IMR-90 (cell line): ENCODE results near the gene ITFG2. TPM values are rescaled to one million over a fixed set of nuclear protein-coding genes. Genes with fewer than 3 reads are reported as not detected.

ENCODE experiments used
- ATAC-seq: fragments of 200-7000 bp; cut with Tn5 transposase; 2 replicates; pipeline ENCODE4 v1.9.1; 2020; ENCODE audit warnings: low read depth, mild to moderate bottlenecking, moderate library complexity
- BruUV-seq: library from RNA; stranded (reverse); fragments of 400-500 nt; replicated peaks from 2 replicates; lab custom pipeline; 2021; lab: Mats Ljungman, UMichigan
- CTCF ChIA-PET: fragments of 300-600 bp; formaldehyde crosslinking; extraction: SDS; loops from one replicate; lab custom pipeline; 2021; ENCODE audit warnings: antibody characterized with exemption; lab: Yijun Ruan, JAX
- POLR2A ChIA-PET: fragments of 300-600 bp; sonication (Branson Sonifier 250); formaldehyde crosslinking; loops from one replicate; lab custom pipeline; 2022; ENCODE audit warnings: antibody characterized with exemption; ENCODE audit not compliant: unreplicated experiment; lab: Charles Lee
- DNase-seq: peaks from one replicate; pipeline ENCODE4 v3.0.0; 2013
- H2AFZ ChIP-seq: replicated peaks from 2 replicates; pipeline ENCODE3; 2013; ENCODE audit warnings: low read length, mild to moderate bottlenecking; ENCODE audit not compliant: poor library complexity
- H2AK5ac ChIP-seq: 2 replicates; pipeline ENCODE4 v1.6.1; 2013; ENCODE audit warnings: low read depth, low read length, inconsistent platforms
- H2AK9ac ChIP-seq: replicated peaks from 2 replicates; pipeline ENCODE3; 2013; ENCODE audit warnings: mild to moderate bottlenecking, low read depth, low read length, moderate library complexity; ENCODE audit not compliant: poor library complexity
- H2BK120ac ChIP-seq: 2 replicates; pipeline ENCODE4 v1.6.1; 2013; ENCODE audit warnings: low read depth, low read length, inconsistent platforms
- H2BK15ac ChIP-seq: 3 replicates; pipeline ENCODE4 v1.6.1; 2013; ENCODE audit warnings: low read depth, low read length, inconsistent platforms
- H2BK20ac ChIP-seq: 2 replicates; pipeline ENCODE4 v1.6.1; 2013; ENCODE audit warnings: low read depth, mild to moderate bottlenecking, inconsistent platforms, low read length, moderate library complexity
- H2BK5ac ChIP-seq: 2 replicates; pipeline ENCODE4 v1.6.1; 2013; ENCODE audit warnings: mild to moderate bottlenecking, low read depth, low read length, inconsistent platforms; ENCODE audit not compliant: poor library complexity, severe bottlenecking
- H3K14ac ChIP-seq: replicated peaks from 2 replicates; pipeline ENCODE4 v1.6.1; 2013; ENCODE audit warnings: low read depth, low read length, inconsistent platforms
- H3K18ac ChIP-seq: 2 replicates; pipeline ENCODE4 v1.6.1; 2013; ENCODE audit warnings: low read depth, low read length, control low read depth
- H3K23ac ChIP-seq: 2 replicates; pipeline ENCODE4 v1.6.1; 2013; ENCODE audit warnings: low read depth, low read length, inconsistent platforms
- H3K27ac ChIP-seq: 2 replicates; pipeline ENCODE4 v1.5.1; 2013; ENCODE audit warnings: mild to moderate bottlenecking, control low read depth, low read length; ENCODE audit not compliant: insufficient read depth
- H3K27me3 ChIP-seq: 2 replicates; pipeline ENCODE4 v1.6.1; 2013; ENCODE audit warnings: low read length; ENCODE audit not compliant: control insufficient read depth, insufficient read depth
- H3K36me3 ChIP-seq: 2 replicates; pipeline ENCODE4 v1.6.1; 2013; ENCODE audit warnings: low read length, mixed read lengths; ENCODE audit not compliant: control insufficient read depth, insufficient read depth
- H3K4ac ChIP-seq: 2 replicates; pipeline ENCODE4 v1.6.1; 2013; ENCODE audit warnings: low read depth, low read length, inconsistent platforms
- H3K4me1 ChIP-seq: 2 replicates; pipeline ENCODE4 v1.6.1; 2013; ENCODE audit warnings: low read length, mixed read lengths; ENCODE audit not compliant: control insufficient read depth, insufficient read depth
- H3K4me2 ChIP-seq: 2 replicates; pipeline ENCODE4 v1.6.1; 2013; ENCODE audit warnings: low read depth, mild to moderate bottlenecking, control low read depth, low read length, moderate library complexity
- H3K4me3 ChIP-seq: 2 replicates; pipeline ENCODE4 v1.5.1; 2013; ENCODE audit warnings: low read depth, mild to moderate bottlenecking, control low read depth, low read length, moderate library complexity; ENCODE audit not compliant: insufficient read depth
- H3K56ac ChIP-seq: 2 replicates; pipeline ENCODE4 v1.6.1; 2013; ENCODE audit warnings: low read length, inconsistent platforms; ENCODE audit not compliant: insufficient read depth; ENCODE audit errors: extremely low read depth
- H3K79me1 ChIP-seq, 2 experiments: 2 replicates each; pipeline ENCODE4 v1.6.1; 2013; ENCODE audit warnings: low read length in 2 of 2, inconsistent platforms in 1 of 2, low read depth in 1 of 2
- H3K9ac ChIP-seq: 2 replicates; pipeline ENCODE4 v1.6.1; 2013; ENCODE audit warnings: low read depth, low read length, control low read depth
- H3K9me1 ChIP-seq: 2 replicates; pipeline ENCODE4 v1.6.1; 2013; ENCODE audit warnings: low read length, inconsistent platforms; ENCODE audit not compliant: insufficient read depth
- H3K9me3 ChIP-seq: 2 replicates; pipeline ENCODE4 v1.6.1; 2013; ENCODE audit warnings: low read length; ENCODE audit not compliant: control insufficient read depth, insufficient read depth
- H4K20me1 ChIP-seq: 2 replicates; pipeline ENCODE4 v1.6.1; 2013; ENCODE audit warnings: low read length, inconsistent platforms; ENCODE audit not compliant: insufficient read depth
- H4K5ac ChIP-seq: 2 replicates; pipeline ENCODE4 v1.6.1; 2013; ENCODE audit warnings: mild to moderate bottlenecking, low read depth, low read length, control low read depth
- H4K8ac ChIP-seq, 2 experiments: 2 replicates each; pipeline ENCODE4 v1.6.1; 2013; ENCODE audit warnings: low read depth in 2 of 2, low read length in 2 of 2, control low read depth in 1 of 2, inconsistent platforms in 1 of 2
- H4K91ac ChIP-seq: 2 replicates; pipeline ENCODE4 v1.6.1; 2013; ENCODE audit warnings: low read depth, low read length, inconsistent platforms; ENCODE audit not compliant: insufficient read depth
- CEBPB ChIP-seq: IDR thresholded peaks from 2 replicates; pipeline ENCODE4 v1.6.1; 2012; ENCODE audit warnings: low read depth, low read length, improper control_type of control experiment
- MAZ ChIP-seq: IDR thresholded peaks from 2 replicates; pipeline ENCODE4 v1.6.1; 2012; ENCODE audit warnings: low read depth, mild to moderate bottlenecking, low read length, improper control_type of control experiment, moderate library complexity, borderline replicate concordance
- MXI1 ChIP-seq: IDR thresholded peaks from 2 replicates; pipeline ENCODE4 v1.6.1; 2012; ENCODE audit warnings: low read depth, mild to moderate bottlenecking, low read length, moderate library complexity, borderline replicate concordance
- WGBS, 2 experiments: methylation state at CpG; one replicate each; pipeline versions ENCODE4 v1.1.5 to v1.1.7; 2013; ENCODE audit warnings: missing lambda C conversion rate in 2 of 2; ENCODE audit not compliant: insufficient read length in 1 of 2; ENCODE audit errors: extremely low coverage in 2 of 2; 5-methylcytosine and 5-hydroxymethylcytosine counted together
- dilution Hi-C: fragments of 300-500 bp; cut with HindIII; formaldehyde crosslinking; loops from one replicate; pipeline ENCODE4 v1.14.3; 2018; ENCODE audit warnings: low sequenced_read_pairs; ENCODE audit not compliant: unreplicated experiment
- in situ Hi-C: fragments of 300-500 bp; cut with MboI; formaldehyde crosslinking; loops from 3 replicates; pipeline ENCODE4 v1.14.3; 2019; ENCODE audit warnings: low sequenced_read_pairs, inconsistent platforms, mixed read lengths
- intact Hi-C: fragments of 100-400 bp; cut with micrococcal nuclease; formaldehyde crosslinking; loops from 2 replicates; pipeline ENCODE4 v1.10.0; 2022
- polyA plus RNA-seq, 3 experiments: library from polyadenylated mRNA; depleted of rRNA; stranded (reverse); fragments of >200 nt; gene quantifications; 2 replicates each; pipeline ENCODE4 v1.2.3, GENCODE V29; 2012; ENCODE audit warnings: low replicate concordance in 1 of 3
- total RNA-seq: library from RNA; depleted of rRNA; stranded (reverse); fragments of >200 nt; gene quantifications from 2 replicates; pipeline ENCODE4 v1.2.3, GENCODE V29; 2012
- TF ChIP-seq, protein P1 (sequence below): conservative IDR thresholded peaks from 2 replicates; pipeline ENCODE4 v1.5.1; 2012; ENCODE audit warnings: mild to moderate bottlenecking, low read depth, low read length, improper control_type of control experiment

The ITFG2 gene
- total and polyA plus RNA-seq, 2 of the 4 experiments (the other 2 are of a cell fraction) = 20.3 to 25.5 TPM

DNA sequence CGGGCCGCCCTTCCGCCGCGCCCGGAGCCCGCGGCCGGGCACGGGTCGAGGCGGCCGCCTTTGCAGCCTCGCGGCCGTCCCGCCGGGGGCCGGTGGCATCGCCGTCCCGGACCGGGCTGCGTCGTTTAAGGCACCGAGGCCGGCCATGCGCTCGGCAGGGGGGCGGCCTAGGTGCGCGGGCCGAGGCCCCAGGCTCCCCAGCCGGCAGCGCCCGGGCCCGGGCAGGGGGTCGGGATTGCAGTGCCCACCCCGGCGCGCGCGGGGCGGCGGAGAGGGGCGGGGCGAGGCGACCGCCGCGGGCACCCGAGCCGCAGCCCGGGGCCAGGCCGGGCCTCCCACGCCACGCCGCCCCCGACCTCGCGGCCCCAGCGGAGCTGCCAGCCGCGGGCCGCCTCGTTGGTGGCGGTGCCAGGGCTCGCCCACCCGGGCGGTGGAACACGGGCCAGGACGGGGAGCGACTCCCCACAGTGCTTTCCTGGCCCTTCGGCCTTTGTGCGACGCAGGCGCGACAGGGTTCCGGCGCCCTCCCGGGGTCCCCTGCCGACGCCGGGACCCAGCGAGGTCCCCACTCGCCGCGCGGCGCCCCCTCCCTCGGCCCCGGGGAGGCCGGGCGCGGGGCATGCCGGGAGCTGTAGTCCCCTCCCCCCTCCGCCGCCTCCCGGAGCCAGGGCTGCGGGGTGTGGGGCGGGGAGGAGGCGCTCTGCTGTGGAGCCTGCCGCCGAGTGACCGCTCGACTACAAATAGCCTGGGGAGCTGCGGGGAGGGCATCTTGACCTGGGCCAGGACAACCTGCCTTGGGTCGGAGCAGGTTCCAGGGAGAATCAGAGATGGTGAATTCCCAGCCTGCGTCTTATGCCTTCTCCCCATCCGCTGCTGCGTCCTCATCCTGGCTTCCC, 16.9 kb upstream of the ITFG2 start:
- BruUV-seq = no TSS peak
- intact Hi-C loops (loop anchor here (1.0 kb wide), 1 partner anchor 246 kb away; no protein-coding TSS in a partner anchor), in situ Hi-C loops (no loop called here), dilution Hi-C loops (no loop called here)
- Histone ChIP-seq H4K20me1 (peaks cover 21% of the 10 kb centered on the region; the same call in 1 of the 2 replicates), H3K36me3 (peaks cover 28% of the 10 kb centered on the region), H3K4ac (peak overlapping the region; percentile 65), H3K4me2 (peak overlapping the region; percentile 90), H3K9ac (peak overlapping the region; percentile 80), H4K8ac (peak overlapping the region; percentile 17 to 80; a peak in 2 of 4 replicates), H3K4me1 (peaks cover 4% of the 10 kb centered on the region; the same call in 1 of the 2 replicates), H3K9me3 (no peaks in the 10 kb centered on the region), H3K4me3 (peak overlapping the region; percentile 60), H3K9me1 (peaks cover 8% of the 10 kb centered on the region; the same call in 1 of the 2 replicates), H3K56ac (peak overlapping the region; percentile 17; the same call in 1 of the 2 replicates), H3K23ac (peak overlapping the region; percentile 76; the same call in 1 of the 2 replicates), H3K18ac (peak overlapping the region; percentile 2; the same call in 1 of the 2 replicates), H2AK5ac (peak overlapping the region; percentile 5), H2AK9ac (peak overlapping the region; percentile 91), H2BK120ac (no peak overlapping the region; the same call in 1 of the 2 replicates), H2BK5ac (peak overlapping the region; percentile 49), H2BK15ac (no peak overlapping the region), H4K91ac (peak overlapping the region; percentile 42), H2AFZ (peak overlapping the region; percentile 88), H3K27me3 (no peaks in the 10 kb centered on the region), H3K79me1 (peaks cover 33 to 36% of the 10 kb centered on the region in 2 experiments), H3K27ac (peak overlapping the region; percentile 61), H3K14ac (peak overlapping the region; percentile 84), H2BK20ac (no peak overlapping the region), H4K5ac (peak overlapping the region; percentile 2; the same call in 1 of the 2 replicates)
- ATAC-seq = peak; percentile 88
- DNase-seq = peak; percentile 41
- WGBS, 2 experiments = 0% methylated on average over 62 of the region's 111 CpGs; no CpG with 5 or more reads in 1 of the 2 experiments
- TF ChIP-seq MXI1 (no peak), MAZ (peak; percentile 97), CEBPB (no peak)
- TF ChIP-seq, protein P1, sequence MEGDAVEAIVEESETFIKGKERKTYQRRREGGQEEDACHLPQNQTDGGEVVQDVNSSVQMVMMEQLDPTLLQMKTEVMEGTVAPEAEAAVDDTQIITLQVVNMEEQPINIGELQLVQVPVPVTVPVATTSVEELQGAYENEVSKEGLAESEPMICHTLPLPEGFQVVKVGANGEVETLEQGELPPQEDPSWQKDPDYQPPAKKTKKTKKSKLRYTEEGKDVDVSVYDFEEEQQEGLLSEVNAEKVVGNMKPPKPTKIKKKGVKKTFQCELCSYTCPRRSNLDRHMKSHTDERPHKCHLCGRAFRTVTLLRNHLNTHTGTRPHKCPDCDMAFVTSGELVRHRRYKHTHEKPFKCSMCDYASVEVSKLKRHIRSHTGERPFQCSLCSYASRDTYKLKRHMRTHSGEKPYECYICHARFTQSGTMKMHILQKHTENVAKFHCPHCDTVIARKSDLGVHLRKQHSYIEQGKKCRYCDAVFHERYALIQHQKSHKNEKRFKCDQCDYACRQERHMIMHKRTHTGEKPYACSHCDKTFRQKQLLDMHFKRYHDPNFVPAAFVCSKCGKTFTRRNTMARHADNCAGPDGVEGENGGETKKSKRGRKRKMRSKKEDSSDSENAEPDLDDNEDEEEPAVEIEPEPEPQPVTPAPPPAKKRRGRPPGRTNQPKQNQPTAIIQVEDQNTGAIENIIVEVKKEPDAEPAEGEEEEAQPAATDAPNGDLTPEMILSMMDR = no peak
- CTCF ChIA-PET = no interaction called here
- POLR2A ChIA-PET = no interaction called here
